K562 (cell line): ENCODE results near the gene GLT6D1.

Source experiments
- MXI1 ChIP-seq: IDR thresholded peaks from 2 replicates; pipeline ENCODE4 v1.6.1; 2011; ENCODE audit warnings: low read depth, mild to moderate bottlenecking, improper control_type of control experiment, low read length
- TARDBP ChIP-seq: fragments of 450-650 bp; IDR thresholded peaks from 2 replicates; pipeline ENCODE4 v1.6.1; 2016
- ZNF785 ChIP-seq: fragments of 250-450 bp; sonication (Bioruptor Pico); IDR thresholded peaks from 2 replicates; pipeline ENCODE4 v1.4.0; 2020; ENCODE audit warnings: mild to moderate bottlenecking
- TF ChIP-seq, protein P1 (sequence below), 2 experiments: IDR thresholded peaks; 2 replicates each; pipeline ENCODE4 v1.6.1; 2011; ENCODE audit warnings: borderline replicate concordance in 1 of 2, control low read depth in 1 of 2, low read depth in 1 of 2, low read length in 1 of 2, mild to moderate bottlenecking in 1 of 2, mixed read lengths in 1 of 2, moderate library complexity in 1 of 2; ENCODE audit not compliant: insufficient read depth in 1 of 2, insufficient read length in 1 of 2, poor library complexity in 1 of 2, severe bottlenecking in 1 of 2; ENCODE audit errors: extremely low read depth in 1 of 2

GRCh38 chr9:135602789-135603481, 36.4 kb downstream of the GLT6D1 start:
- TF ChIP-seq, protein P1, sequence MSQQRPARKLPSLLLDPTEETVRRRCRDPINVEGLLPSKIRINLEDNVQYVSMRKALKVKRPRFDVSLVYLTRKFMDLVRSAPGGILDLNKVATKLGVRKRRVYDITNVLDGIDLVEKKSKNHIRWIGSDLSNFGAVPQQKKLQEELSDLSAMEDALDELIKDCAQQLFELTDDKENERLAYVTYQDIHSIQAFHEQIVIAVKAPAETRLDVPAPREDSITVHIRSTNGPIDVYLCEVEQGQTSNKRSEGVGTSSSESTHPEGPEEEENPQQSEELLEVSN (IDR thresholded peaks at IDR 0.05; ENCODE audit: borderline replicate concordance in 1 of 2, extremely low read depth in 1 of 2, insufficient read depth in 1 of 2, insufficient read length in 1 of 2, low read depth in 1 of 2, low read length in 1 of 2, poor library complexity in 1 of 2, severe bottlenecking in 1 of 2), result no peak
- TF ChIP-seq ZNF785 (CRISPR knock-in tag) (no peak), MXI1 (no peak), TARDBP (no peak)
